ENCODE data around the gene EML4.

The EML4 gene

GRCh38 chr2:42135381-42136312, 33.5 kb upstream of the EML4 start:
- no peak for DNase-seq (ENCODE audit: extremely low read depth, low read depth)
- no peak for TF ChIP-seq CTCF (IDR thresholded peaks at IDR 0.05; ENCODE audit: low read depth, low read length, missing control alignments)
- H3K4me3 ChIP-seq (replicated peaks; ENCODE audit: low read depth, low read length): no peak overlapping the region

- no peak overlapping the region for H3K4me3 ChIP-seq (replicated peaks; ENCODE audit: low read depth, low read length)
- no peak for TF ChIP-seq CTCF (IDR thresholded peaks at IDR 0.05; ENCODE audit: low read depth, low read length, missing control alignments)
These were observed 32.4 kb upstream of the EML4 start for GRCh38 chr2:42136782-42137124.

GRCh38 chr2:42137125-42137841, 31.9 kb upstream of the EML4 start:
- no peak for DNase-seq (ENCODE audit: extremely low read depth, low read depth)
- no peak for TF ChIP-seq CTCF (IDR thresholded peaks at IDR 0.05; ENCODE audit: low read depth, low read length, missing control alignments)
- no peak overlapping the region for H3K4me3 ChIP-seq (replicated peaks; ENCODE audit: low read depth, low read length)

More at GRCh38 chr2:42136782-42137124, 32.4 kb upstream of the EML4 start:
- no peak for DNase-seq (ENCODE audit: extremely low read depth, low read depth)

GRCh38 chr2:42138163-42139015, 30.8 kb upstream of the EML4 start:
- TF ChIP-seq CTCF (IDR thresholded peaks at IDR 0.05; ENCODE audit: low read depth, low read length, missing control alignments): no peak
- no peak overlapping the region for H3K4me3 ChIP-seq (replicated peaks; ENCODE audit: low read depth, low read length)
- peak; percentile 95 for DNase-seq (ENCODE audit: extremely low read depth, low read depth)

- TF ChIP-seq CTCF (IDR thresholded peaks at IDR 0.05; ENCODE audit: low read depth, low read length, missing control alignments): no peak
These were observed 30.1 kb upstream of the EML4 start for GRCh38 chr2:42139101-42139500.

GRCh38 chr2:42140496-42140895, 28.7 kb upstream of the EML4 start:
- no peak for TF ChIP-seq CTCF (IDR thresholded peaks at IDR 0.05; ENCODE audit: low read depth, low read length, missing control alignments)
- no peak overlapping the region for H3K4me3 ChIP-seq (replicated peaks; ENCODE audit: low read depth, low read length)
- no peak for DNase-seq (ENCODE audit: extremely low read depth, low read depth)

More at GRCh38 chr2:42139101-42139500, 30.1 kb upstream of the EML4 start:
- DNase-seq (ENCODE audit: extremely low read depth, low read depth): no peak
- H3K4me3 ChIP-seq (replicated peaks; ENCODE audit: low read depth, low read length): no peak overlapping the region

Data from HFF-Myc (cell line).